Measurements from ENCODE around the gene TBL1X. TPM values are rescaled to one million over a fixed set of nuclear protein-coding genes. Genes with fewer than 3 reads are reported as not detected.

The TBL1X gene
- total RNA-seq, 1 experiment from 2014 or later, result 15.0 TPM

DNA sequence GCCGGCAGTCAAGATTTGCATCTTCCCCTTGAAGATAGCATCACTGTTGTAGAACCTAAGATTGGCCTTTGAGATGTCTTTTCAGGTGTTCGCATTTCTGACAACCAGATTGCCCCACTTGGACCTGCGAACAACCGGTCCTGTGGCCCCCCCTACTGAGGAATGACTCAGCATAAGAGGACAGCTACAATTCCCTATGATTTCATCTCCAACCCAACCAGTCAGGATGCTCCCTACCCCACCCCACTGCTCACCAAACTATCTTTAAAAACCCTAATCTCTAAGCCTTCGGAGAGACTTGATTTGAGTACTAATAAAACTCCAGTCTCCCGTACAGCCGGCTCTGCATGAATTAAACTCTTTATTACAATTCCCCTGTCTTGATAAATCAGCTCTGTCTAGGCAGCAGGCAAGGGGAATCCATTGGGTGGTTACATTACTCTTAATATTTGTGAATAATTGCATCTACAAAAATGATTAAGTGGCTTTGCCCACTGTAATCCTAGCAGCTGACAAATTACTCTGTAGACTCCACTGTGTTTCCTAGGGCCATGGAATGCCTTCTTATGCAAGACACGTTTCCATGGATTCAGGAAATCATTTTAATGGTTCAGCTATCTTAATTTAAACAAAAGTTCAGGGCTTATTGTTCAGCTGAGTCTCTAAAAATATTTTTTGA, 205.4 kb downstream of the TBL1X start:
- intact Hi-C loops (cut with micrococcal nuclease), result no loop called here
- H3K4me1 Mint-ChIP-seq (ENCODE audit: insufficient read depth, unreplicated experiment), result no peaks in the 10 kb centered on the region
- peaks cover 4% of the 10 kb centered on the region for H3K36me3 Mint-ChIP-seq (ENCODE audit: insufficient read depth, unreplicated experiment)
- DNase-seq (ENCODE audit: unreplicated experiment), result no peak
- no peak overlapping the region for H3K4me3 Mint-ChIP-seq (ENCODE audit: unreplicated experiment)
- no peaks in the 10 kb centered on the region for H3K27me3 Mint-ChIP-seq (ENCODE audit: insufficient read depth, unreplicated experiment)
- TF ChIP-seq, protein P1, sequence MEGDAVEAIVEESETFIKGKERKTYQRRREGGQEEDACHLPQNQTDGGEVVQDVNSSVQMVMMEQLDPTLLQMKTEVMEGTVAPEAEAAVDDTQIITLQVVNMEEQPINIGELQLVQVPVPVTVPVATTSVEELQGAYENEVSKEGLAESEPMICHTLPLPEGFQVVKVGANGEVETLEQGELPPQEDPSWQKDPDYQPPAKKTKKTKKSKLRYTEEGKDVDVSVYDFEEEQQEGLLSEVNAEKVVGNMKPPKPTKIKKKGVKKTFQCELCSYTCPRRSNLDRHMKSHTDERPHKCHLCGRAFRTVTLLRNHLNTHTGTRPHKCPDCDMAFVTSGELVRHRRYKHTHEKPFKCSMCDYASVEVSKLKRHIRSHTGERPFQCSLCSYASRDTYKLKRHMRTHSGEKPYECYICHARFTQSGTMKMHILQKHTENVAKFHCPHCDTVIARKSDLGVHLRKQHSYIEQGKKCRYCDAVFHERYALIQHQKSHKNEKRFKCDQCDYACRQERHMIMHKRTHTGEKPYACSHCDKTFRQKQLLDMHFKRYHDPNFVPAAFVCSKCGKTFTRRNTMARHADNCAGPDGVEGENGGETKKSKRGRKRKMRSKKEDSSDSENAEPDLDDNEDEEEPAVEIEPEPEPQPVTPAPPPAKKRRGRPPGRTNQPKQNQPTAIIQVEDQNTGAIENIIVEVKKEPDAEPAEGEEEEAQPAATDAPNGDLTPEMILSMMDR (IDR thresholded peaks at IDR 0.05; ENCODE audit: unreplicated experiment), result no peak
- no TSS peak for BruUV-seq (replicated peaks)
- POLR2A ChIA-PET, result no interaction called here
- no peaks in the 10 kb centered on the region for H3K9me3 Mint-ChIP-seq (ENCODE audit: unreplicated experiment)
- H3K27ac Mint-ChIP-seq (ENCODE audit: low read depth, unreplicated experiment), result no peak overlapping the region
- CTCF ChIA-PET, result interaction anchor here (0.6 kb wide), 1 partner anchor 364 kb away, joined by 3 read pairs; no protein-coding TSS in a partner anchor

DNA sequence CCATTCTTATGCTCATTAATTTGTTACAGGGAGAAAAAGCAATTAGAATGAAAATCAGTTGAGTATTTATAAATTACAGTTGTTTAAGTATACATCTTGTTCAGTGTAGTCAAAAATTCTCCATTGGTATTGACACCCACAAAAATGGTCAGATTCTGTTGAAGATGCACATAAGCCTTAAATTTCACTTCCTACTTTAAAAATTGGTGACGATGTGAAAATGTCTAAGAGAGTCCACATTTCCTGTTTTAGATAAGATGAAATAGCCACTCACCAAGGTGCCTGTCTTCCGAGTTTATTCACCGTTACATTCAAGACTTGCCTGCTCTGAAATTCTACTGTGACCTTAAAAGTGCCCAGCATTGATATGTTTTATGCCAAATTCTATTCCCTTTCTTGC, 207.1 kb downstream of the TBL1X start:
- H3K4me3 Mint-ChIP-seq (ENCODE audit: unreplicated experiment), result no peak overlapping the region
- H3K4me1 Mint-ChIP-seq (ENCODE audit: insufficient read depth, unreplicated experiment), result peaks cover 1% of the 10 kb centered on the region
- no peaks in the 10 kb centered on the region for H3K27me3 Mint-ChIP-seq (ENCODE audit: insufficient read depth, unreplicated experiment)
- BruUV-seq (replicated peaks), result no TSS peak
- H3K27ac Mint-ChIP-seq (ENCODE audit: low read depth, unreplicated experiment), result no peak overlapping the region
- H3K36me3 Mint-ChIP-seq (ENCODE audit: insufficient read depth, unreplicated experiment), result peaks cover 4% of the 10 kb centered on the region
- intact Hi-C loops (cut with micrococcal nuclease), result no loop called here
- TF ChIP-seq, protein P1 (IDR thresholded peaks at IDR 0.05; ENCODE audit: unreplicated experiment), result no peak
- no peak for DNase-seq (ENCODE audit: unreplicated experiment)
- ChIA-PET POLR2A (no interaction called here), CTCF (no interaction called here)
- H3K9me3 Mint-ChIP-seq (ENCODE audit: unreplicated experiment), result no peaks in the 10 kb centered on the region

DNA sequence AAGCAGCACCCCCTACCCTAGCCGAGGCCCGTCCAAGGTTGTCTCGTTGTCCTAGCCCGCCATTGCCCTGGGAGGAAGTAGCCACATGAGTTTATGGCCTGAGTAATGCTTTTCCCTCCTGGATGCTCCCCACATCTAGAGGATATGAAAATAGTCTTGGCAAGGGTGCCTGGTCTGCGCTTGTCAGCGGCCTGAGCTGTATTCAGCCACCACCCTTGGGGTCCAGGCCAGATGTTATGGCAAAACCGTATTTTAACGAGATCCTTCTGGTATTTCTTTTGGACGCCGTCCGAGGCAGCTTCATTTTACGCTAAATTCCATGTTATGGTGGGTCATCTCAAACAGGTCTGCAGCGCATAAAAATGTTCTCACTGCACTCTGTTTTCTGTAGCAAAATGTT, 211.4 kb downstream of the TBL1X start:
- Mint-ChIP-seq H3K4me1 (ENCODE audit: insufficient read depth, unreplicated experiment) (peaks cover 12% of the 10 kb centered on the region), H3K4me3 (ENCODE audit: unreplicated experiment) (no peak overlapping the region), H3K36me3 (ENCODE audit: insufficient read depth, unreplicated experiment) (peaks cover 4% of the 10 kb centered on the region), H3K27me3 (ENCODE audit: insufficient read depth, unreplicated experiment) (no peaks in the 10 kb centered on the region), H3K27ac (ENCODE audit: low read depth, unreplicated experiment) (no peak overlapping the region), H3K9me3 (ENCODE audit: unreplicated experiment) (no peaks in the 10 kb centered on the region)
- intact Hi-C loops (cut with micrococcal nuclease), result no loop called here
- CTCF ChIA-PET, result interaction anchor here (0.5 to 1.1 kb wide), 4 partner anchors 11 to 700 kb away, joined by 3 read pairs; no protein-coding TSS in a partner anchor
- TF ChIP-seq, protein P1 (IDR thresholded peaks at IDR 0.05; ENCODE audit: unreplicated experiment), result no peak
- POLR2A ChIA-PET, result no interaction called here
- BruUV-seq (replicated peaks), result no TSS peak
- no peak for DNase-seq (ENCODE audit: unreplicated experiment)

DNA sequence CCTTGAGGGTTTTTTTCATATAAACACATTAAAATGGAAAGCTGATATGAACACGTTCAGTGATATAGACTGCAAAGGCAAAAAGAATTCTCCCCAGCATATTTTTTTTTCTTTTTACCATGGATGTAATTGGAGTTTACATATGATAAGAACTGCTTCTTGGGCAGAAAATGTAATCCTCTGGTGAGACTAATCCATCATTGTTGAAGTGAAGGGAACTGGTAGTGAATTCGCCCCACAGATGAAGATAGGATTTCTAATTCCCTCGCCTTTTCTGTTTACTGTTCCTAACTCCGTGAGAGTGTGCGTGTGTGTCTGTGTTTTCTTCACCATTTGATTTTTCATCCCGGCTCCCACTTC, 211.9 kb downstream of the TBL1X start:
- no peaks in the 10 kb centered on the region for H3K9me3 Mint-ChIP-seq (ENCODE audit: unreplicated experiment)
- BruUV-seq (replicated peaks), result no TSS peak
- H3K4me1 Mint-ChIP-seq (ENCODE audit: insufficient read depth, unreplicated experiment), result peaks cover 16% of the 10 kb centered on the region
- H3K36me3 Mint-ChIP-seq (ENCODE audit: insufficient read depth, unreplicated experiment), result peaks cover 4% of the 10 kb centered on the region
- no peak for DNase-seq (ENCODE audit: unreplicated experiment)
- intact Hi-C loops (cut with micrococcal nuclease), result no loop called here
- ChIA-PET CTCF (interaction anchor here (0.5 to 1.1 kb wide), 4 partner anchors 12 to 1222 kb away, joined by 3 read pairs; no protein-coding TSS in a partner anchor), POLR2A (no interaction called here)
- no peak overlapping the region for H3K4me3 Mint-ChIP-seq (ENCODE audit: unreplicated experiment)
- peaks cover 3% of the 10 kb centered on the region for H3K27me3 Mint-ChIP-seq (ENCODE audit: insufficient read depth, unreplicated experiment)
- H3K27ac Mint-ChIP-seq (ENCODE audit: low read depth, unreplicated experiment), result no peak overlapping the region
- TF ChIP-seq, protein P1 (IDR thresholded peaks at IDR 0.05; ENCODE audit: unreplicated experiment), result no peak
